Skeletal muscle tissue (tissue), 4 donors: ENCODE results near the gene FSHR. TPM values are rescaled to one million over a fixed set of nuclear protein-coding genes. Genes with fewer than 3 reads are reported as not detected.

Experiments
- H3K27ac ChIP-seq: one replicate; pipeline ENCODE4 v1.7.0; 2013; ENCODE audit warnings: mild to moderate bottlenecking, low read depth, low read length, inconsistent platforms
- H3K27me3 ChIP-seq, 3 donors: one replicate each; pipeline ENCODE4 v1.7.0; 2013; ENCODE audit warnings: low read length in 3 of 3; ENCODE audit not compliant: control insufficient read depth in 3 of 3, insufficient read depth in 3 of 3
- H3K36me3 ChIP-seq, 3 donors: one replicate each; pipeline ENCODE4 v1.7.0; 2013; ENCODE audit warnings: low read length in 3 of 3; ENCODE audit not compliant: control insufficient read depth in 3 of 3, insufficient read depth in 3 of 3
- H3K4me1 ChIP-seq, 3 donors: one replicate each; pipeline ENCODE4 v1.7.0; 2013; ENCODE audit warnings: low read length in 3 of 3, mild to moderate bottlenecking in 3 of 3; ENCODE audit not compliant: control insufficient read depth in 3 of 3, insufficient read depth in 3 of 3
- H3K4me3 ChIP-seq, 3 donors: one replicate each; pipeline ENCODE4 v1.7.0; 2013; ENCODE audit warnings: low read length in 3 of 3
- H3K9ac ChIP-seq, 3 donors: one replicate each; pipeline ENCODE4 v1.7.0; 2013; ENCODE audit warnings: low read length in 3 of 3, mild to moderate bottlenecking in 3 of 3, moderate library complexity in 2 of 3, low read depth in 1 of 3
- H3K9me3 ChIP-seq, 3 donors: one replicate each; pipeline ENCODE4 v1.7.0; 2013; ENCODE audit warnings: low read length in 3 of 3; ENCODE audit not compliant: control insufficient read depth in 3 of 3
- total RNA-seq: library from RNA; depleted of rRNA; stranded (reverse); fragments of >200 nt; gene quantifications from one replicate; pipeline ENCODE4 v1.2.3, GENCODE V29; 2014
- donor health status: Osteomylitis.

The FSHR gene
- total RNA-seq, 1 donor from 2014 or later = 0.52 TPM

- no peak overlapping the region for H3K27ac ChIP-seq
- no peaks in the 10 kb centered on the region for H3K4me1 ChIP-seq
- no peaks in the 10 kb centered on the region for H3K36me3 ChIP-seq
Observed at GRCh38 chr2:49005261-49005660, 149.1 kb downstream of the FSHR start.

GRCh38 chr2:49004036-49004626 lies 150.2 kb downstream of the FSHR start:
- no peak overlapping the region for H3K4me3 ChIP-seq
- H3K27ac ChIP-seq = no peak overlapping the region
- H3K4me1 ChIP-seq = no peaks in the 10 kb centered on the region
- no peak overlapping the region for H3K9ac ChIP-seq
- no peaks in the 10 kb centered on the region for H3K36me3 ChIP-seq
- no peaks in the 10 kb centered on the region for H3K9me3 ChIP-seq
- no peaks in the 10 kb centered on the region for H3K27me3 ChIP-seq

More at GRCh38 chr2:49005261-49005660, 149.1 kb downstream of the FSHR start:
- H3K9me3 ChIP-seq = no peaks in the 10 kb centered on the region
- H3K27me3 ChIP-seq = no peaks in the 10 kb centered on the region
- no peak overlapping the region for H3K9ac ChIP-seq
- no peak overlapping the region for H3K4me3 ChIP-seq

GRCh38 chr2:49003201-49003600 lies 151.1 kb downstream of the FSHR start:
- H3K9me3 ChIP-seq = no peaks in the 10 kb centered on the region
- no peak overlapping the region for H3K9ac ChIP-seq
- no peaks in the 10 kb centered on the region for H3K36me3 ChIP-seq
- H3K27me3 ChIP-seq = no peaks in the 10 kb centered on the region
- H3K27ac ChIP-seq = no peak overlapping the region
- no peaks in the 10 kb centered on the region for H3K4me1 ChIP-seq
- H3K4me3 ChIP-seq = no peak overlapping the region

GRCh38 chr2:49002750-49003149 lies 151.6 kb downstream of the FSHR start:
- Histone ChIP-seq H3K9ac (no peak overlapping the region), H3K9me3 (no peaks in the 10 kb centered on the region), H3K4me3 (no peak overlapping the region), H3K27ac (no peak overlapping the region), H3K4me1 (no peaks in the 10 kb centered on the region), H3K27me3 (no peaks in the 10 kb centered on the region), H3K36me3 (no peaks in the 10 kb centered on the region)

- Histone ChIP-seq H3K9me3 (no peaks in the 10 kb centered on the region), H3K27ac (no peak overlapping the region), H3K27me3 (no peaks in the 10 kb centered on the region), H3K4me3 (no peak overlapping the region), H3K9ac (no peak overlapping the region), H3K4me1 (no peaks in the 10 kb centered on the region), H3K36me3 (no peaks in the 10 kb centered on the region)
Observed at GRCh38 chr2:49000695-49001094, 153.6 kb downstream of the FSHR start.

- H3K27ac ChIP-seq = no peak overlapping the region
Observed at GRCh38 chr2:48998449-48998848, 155.9 kb downstream of the FSHR start.

GRCh38 chr2:48993576-48993975 lies 160.7 kb downstream of the FSHR start:
- no peak overlapping the region for H3K27ac ChIP-seq
- H3K9me3 ChIP-seq = no peaks in the 10 kb centered on the region
- no peaks in the 10 kb centered on the region for H3K36me3 ChIP-seq
- H3K9ac ChIP-seq = no peak overlapping the region
- H3K4me1 ChIP-seq = no peaks in the 10 kb centered on the region
- H3K27me3 ChIP-seq = no peaks in the 10 kb centered on the region
- no peak overlapping the region for H3K4me3 ChIP-seq

More at GRCh38 chr2:48998449-48998848, 155.9 kb downstream of the FSHR start:
- Histone ChIP-seq H3K9ac (no peak overlapping the region), H3K36me3 (no peaks in the 10 kb centered on the region), H3K4me3 (no peak overlapping the region), H3K4me1 (no peaks in the 10 kb centered on the region), H3K27me3 (no peaks in the 10 kb centered on the region), H3K9me3 (no peaks in the 10 kb centered on the region)

GRCh38 chr2:48991415-48992131 lies 162.7 kb downstream of the FSHR start:
- no peaks in the 10 kb centered on the region for H3K36me3 ChIP-seq
- no peak overlapping the region for H3K4me3 ChIP-seq
- no peaks in the 10 kb centered on the region for H3K9me3 ChIP-seq

GRCh38 chr2:48984922-48985321 lies 169.4 kb downstream of the FSHR start:
- Histone ChIP-seq H3K27ac (no peak overlapping the region), H3K27me3 (no peaks in the 10 kb centered on the region), H3K4me1 (no peaks in the 10 kb centered on the region), H3K9ac (no peak overlapping the region), H3K36me3 (no peaks in the 10 kb centered on the region), H3K9me3 (no peaks in the 10 kb centered on the region), H3K4me3 (no peak overlapping the region)

More at GRCh38 chr2:48991415-48992131, 162.7 kb downstream of the FSHR start:
- no peaks in the 10 kb centered on the region for H3K27me3 ChIP-seq
- H3K4me1 ChIP-seq = no peaks in the 10 kb centered on the region
- H3K9ac ChIP-seq = no peak overlapping the region
- H3K27ac ChIP-seq = no peak overlapping the region

- Histone ChIP-seq H3K9ac (no peak overlapping the region), H3K27ac (no peak overlapping the region), H3K4me1 (no peaks in the 10 kb centered on the region), H3K27me3 (no peaks in the 10 kb centered on the region), H3K9me3 (no peaks in the 10 kb centered on the region), H3K36me3 (no peaks in the 10 kb centered on the region), H3K4me3 (no peak overlapping the region)
Observed at GRCh38 chr2:48983551-48983950, 170.8 kb downstream of the FSHR start.
